ENCODE data around the gene AOAH. TPM values are rescaled to one million over a fixed set of nuclear protein-coding genes. Genes with fewer than 3 reads are reported as not detected.

AOAH gene
- total RNA-seq, 1 experiment from 2014 or later, result 0.39 TPM

GRCh38 chr7:36600314-36600682, 124.0 kb downstream of the AOAH start:
- no peak overlapping the region for H4K5ac ChIP-seq (ENCODE audit: insufficient read length, low read depth, low read length)
- H2BK120ac ChIP-seq (ENCODE audit: low read depth, low read length, poor library complexity, severe bottlenecking), result no peak overlapping the region
- no peak overlapping the region for H2BK15ac ChIP-seq (ENCODE audit: low read depth, low read length)
- H3K9me3 Mint-ChIP-seq, result no peaks in the 10 kb centered on the region
- H3K27me3 Mint-ChIP-seq (ENCODE audit: low read depth), result no peaks in the 10 kb centered on the region
- no peaks in the 10 kb centered on the region for H4K20me1 ChIP-seq (ENCODE audit: control insufficient read depth, insufficient read depth, insufficient read length)
- no peaks in the 10 kb centered on the region for H3K79me2 ChIP-seq (ENCODE audit: insufficient read depth, low read length)
- no peak overlapping the region for H2AFZ ChIP-seq (ENCODE audit: low read length)
- no peak overlapping the region for H2AK5ac ChIP-seq (ENCODE audit: insufficient read length, low read length)
- no peak overlapping the region for H3K18ac ChIP-seq (ENCODE audit: insufficient read length, low read depth, low read length)
- no peak overlapping the region for H4K8ac ChIP-seq (replicated peaks; ENCODE audit: insufficient read length, low read depth, low read length)
- no peak overlapping the region for H3K27ac Mint-ChIP-seq
- H3K4me1 ChIP-seq (ENCODE audit: insufficient read depth, low read length), result peaks cover 2% of the 10 kb centered on the region; the same call in 1 of the 2 replicates
- H3K4me2 ChIP-seq (ENCODE audit: insufficient read depth, insufficient read length, low read length), result no peak overlapping the region
- TF ChIP-seq, protein P1, sequence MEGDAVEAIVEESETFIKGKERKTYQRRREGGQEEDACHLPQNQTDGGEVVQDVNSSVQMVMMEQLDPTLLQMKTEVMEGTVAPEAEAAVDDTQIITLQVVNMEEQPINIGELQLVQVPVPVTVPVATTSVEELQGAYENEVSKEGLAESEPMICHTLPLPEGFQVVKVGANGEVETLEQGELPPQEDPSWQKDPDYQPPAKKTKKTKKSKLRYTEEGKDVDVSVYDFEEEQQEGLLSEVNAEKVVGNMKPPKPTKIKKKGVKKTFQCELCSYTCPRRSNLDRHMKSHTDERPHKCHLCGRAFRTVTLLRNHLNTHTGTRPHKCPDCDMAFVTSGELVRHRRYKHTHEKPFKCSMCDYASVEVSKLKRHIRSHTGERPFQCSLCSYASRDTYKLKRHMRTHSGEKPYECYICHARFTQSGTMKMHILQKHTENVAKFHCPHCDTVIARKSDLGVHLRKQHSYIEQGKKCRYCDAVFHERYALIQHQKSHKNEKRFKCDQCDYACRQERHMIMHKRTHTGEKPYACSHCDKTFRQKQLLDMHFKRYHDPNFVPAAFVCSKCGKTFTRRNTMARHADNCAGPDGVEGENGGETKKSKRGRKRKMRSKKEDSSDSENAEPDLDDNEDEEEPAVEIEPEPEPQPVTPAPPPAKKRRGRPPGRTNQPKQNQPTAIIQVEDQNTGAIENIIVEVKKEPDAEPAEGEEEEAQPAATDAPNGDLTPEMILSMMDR (conservative IDR thresholded peaks at IDR 0.05), result no peak
- H3K23ac ChIP-seq (ENCODE audit: insufficient read length, low read depth, low read length), result no peak overlapping the region
- no peak overlapping the region for H3K27ac ChIP-seq (ENCODE audit: insufficient read length, low read depth, low read length)
- H4K91ac ChIP-seq (ENCODE audit: insufficient read length, low read depth, low read length), result no peak overlapping the region
- H3K23me2 ChIP-seq (ENCODE audit: insufficient read length, low read depth, low read length, poor library complexity, severe bottlenecking), result no peaks in the 10 kb centered on the region
- no peak overlapping the region for H3K56ac ChIP-seq (ENCODE audit: insufficient read length, low read depth, low read length)
- no CpG with 5 or more reads among the region's 6 CpGs for WGBS (ENCODE audit: extremely low coverage, insufficient read length, low lambda C conversion rate)
- no peaks in the 10 kb centered on the region for H3K36me3 Mint-ChIP-seq (ENCODE audit: insufficient read depth in 1 of 3, low read depth in 3 of 3)
- no peak for DNase-seq
- no peak overlapping the region for H3K9ac ChIP-seq (ENCODE audit: extremely low read depth, insufficient read length, low read length)
- no peak overlapping the region for H3K4ac ChIP-seq (ENCODE audit: low read depth, low read length)
- no peaks in the 10 kb centered on the region for H3K79me1 ChIP-seq (ENCODE audit: insufficient read depth, low read depth, low read length, poor library complexity, severe bottlenecking)
- H3K9me3 ChIP-seq (ENCODE audit: control insufficient read depth, low read depth, low read length), result no peaks in the 10 kb centered on the region
- H2BK5ac ChIP-seq (ENCODE audit: insufficient read length, low read length), result no peak overlapping the region
- H2BK12ac ChIP-seq (ENCODE audit: insufficient read length, low read depth, low read length), result no peak overlapping the region
- no peak overlapping the region for H3K4me3 Mint-ChIP-seq
- no peak overlapping the region for H2BK20ac ChIP-seq (ENCODE audit: low read depth, low read length, poor library complexity, severe bottlenecking)
- peaks cover 11 to 24% of the 10 kb centered on the region in 2 experiments for H3K4me1 Mint-ChIP-seq
- no peak overlapping the region for H3K14ac ChIP-seq (ENCODE audit: insufficient read depth, low read length)
- H3K27me3 ChIP-seq (ENCODE audit: insufficient read depth, low read length), result no peaks in the 10 kb centered on the region
- H3T11ph ChIP-seq (ENCODE audit: low read length), result no peak overlapping the region

Measured in H9 (cell line).